ENCODE results near the gene RPN2.

Gene RPN2

DNA sequence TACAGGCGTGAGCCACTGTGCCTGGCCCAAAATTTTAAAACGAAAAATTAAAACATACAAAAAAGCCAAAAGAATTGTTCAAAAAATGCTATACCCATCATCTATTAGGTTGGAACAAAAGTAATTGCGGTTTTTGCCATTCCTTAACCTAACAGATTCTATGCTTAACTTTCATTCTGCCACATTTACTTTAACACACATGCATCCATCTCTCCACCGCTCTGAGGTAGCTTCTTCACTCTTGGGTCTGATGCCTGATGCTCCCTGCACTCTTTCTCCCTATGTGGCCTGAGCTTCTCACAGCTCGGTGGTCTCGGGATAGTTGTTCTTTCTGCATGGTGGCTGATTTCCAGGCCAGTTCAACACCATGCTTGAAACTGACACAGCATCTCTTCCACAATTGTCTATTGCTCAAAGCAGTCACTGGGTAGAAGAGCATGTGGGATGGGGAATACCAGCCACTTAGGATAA, 105.6 kb downstream of the RPN2 start:
- no peak overlapping the region for H3K18ac ChIP-seq (ENCODE audit: low read depth in 1 of 2, low read length in 2 of 2)
- H4K8ac ChIP-seq (ENCODE audit: low read length) = no peak overlapping the region
- H2BK15ac ChIP-seq (ENCODE audit: low read depth, poor library complexity, severe bottlenecking) = no peak overlapping the region
- no peaks in the 10 kb centered on the region for H3K79me1 ChIP-seq (replicated peaks; ENCODE audit: low read length, poor library complexity, severe bottlenecking)
- no peak overlapping the region for H4K91ac ChIP-seq (ENCODE audit: low read length)
- no peaks in the 10 kb centered on the region for H3K36me3 ChIP-seq (ENCODE audit: control insufficient read depth in 1 of 2, insufficient read depth in 2 of 2, low read depth in 1 of 2, low read length in 2 of 2)
- peaks cover 4% of the 10 kb centered on the region in 2 experiments for H3K27me3 ChIP-seq (ENCODE audit: control insufficient read depth in 1 of 2, insufficient read depth in 1 of 2, low read length in 2 of 2)
- DNase-seq = no peak
- no peak overlapping the region for H3K14ac ChIP-seq (ENCODE audit: low read length in 2 of 2)
- H3K23ac ChIP-seq (ENCODE audit: low read length in 2 of 2) = no peak overlapping the region
- H2BK12ac ChIP-seq (ENCODE audit: low read length in 2 of 2) = no peak overlapping the region
- no peak overlapping the region for H2AK5ac ChIP-seq (ENCODE audit: low read length, severe bottlenecking)
- no peaks in the 10 kb centered on the region for H3K9me3 ChIP-seq (ENCODE audit: control insufficient read depth, low read length)
- no peak overlapping the region for H2AFZ ChIP-seq (ENCODE audit: low read depth, low read length)
- no peak overlapping the region for H2BK120ac ChIP-seq (ENCODE audit: low read depth, low read length)
- no peak overlapping the region for H3K27ac ChIP-seq (ENCODE audit: low read length, poor library complexity, severe bottlenecking)
- H2BK5ac ChIP-seq (ENCODE audit: low read depth, low read length, poor library complexity, severe bottlenecking) = no peak overlapping the region
- WGBS = 89% methylated on average over 6 of the region's 6 CpGs
- H3K4me2 ChIP-seq (ENCODE audit: low read length, poor library complexity, severe bottlenecking) = no peak overlapping the region
- peaks cover 2% of the 10 kb centered on the region for H3K4me1 ChIP-seq (ENCODE audit: control insufficient read depth, insufficient read depth, low read depth, low read length)
- no peak overlapping the region for H3K4ac ChIP-seq (ENCODE audit: low read depth in 1 of 2, low read length in 2 of 2)
- H3K4me3 ChIP-seq (ENCODE audit: insufficient read depth in 1 of 2, low read depth in 1 of 2, low read length in 2 of 2) = no peak overlapping the region
- H3K9ac ChIP-seq (ENCODE audit: low read length) = no peak overlapping the region

DNA sequence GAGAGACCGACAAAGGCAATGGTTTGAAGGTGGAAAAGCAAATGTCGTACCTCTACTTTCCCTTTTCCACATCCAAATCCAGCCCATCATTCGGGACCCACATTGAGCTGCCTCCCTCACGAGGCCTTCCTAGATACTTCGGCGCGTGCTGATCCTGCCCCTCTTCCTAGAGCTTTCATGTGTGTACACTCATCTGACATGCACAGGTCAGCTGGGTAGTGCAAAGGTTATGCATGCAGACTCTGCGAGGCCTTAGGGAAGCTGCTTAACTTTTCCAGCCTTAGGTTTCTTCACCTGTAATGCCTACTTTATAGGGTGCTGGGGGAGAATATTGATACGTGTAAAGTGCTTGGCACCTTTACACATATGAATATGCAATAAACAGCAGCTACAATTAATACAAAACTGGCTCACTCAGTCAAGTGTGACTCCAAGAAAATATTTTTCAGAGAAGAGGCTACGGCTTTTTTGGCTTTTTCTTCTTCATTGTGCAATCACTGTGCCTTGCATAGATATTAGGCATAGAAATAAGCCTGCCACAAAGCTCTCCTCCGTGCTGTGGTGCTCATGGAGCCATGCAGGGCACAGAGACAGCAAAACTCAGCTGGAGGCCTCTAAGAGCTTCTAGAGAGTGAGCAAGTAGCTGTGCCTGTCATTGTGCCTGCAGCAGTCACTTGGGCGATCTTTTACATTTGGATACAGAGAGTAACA, 106.7 kb downstream of the RPN2 start:
- Histone ChIP-seq H4K8ac (ENCODE audit: low read length) (no peak overlapping the region), H3K4me1 (ENCODE audit: control insufficient read depth, insufficient read depth, low read depth, low read length) (peaks cover 5% of the 10 kb centered on the region), H2BK120ac (ENCODE audit: low read depth, low read length) (no peak overlapping the region), H3K9ac (ENCODE audit: low read length) (no peak overlapping the region), H2BK12ac (ENCODE audit: low read length in 2 of 2) (no peak overlapping the region), H2BK5ac (ENCODE audit: low read depth, low read length, poor library complexity, severe bottlenecking) (no peak overlapping the region), H3K4me3 (ENCODE audit: insufficient read depth in 1 of 2, low read depth in 1 of 2, low read length in 2 of 2) (no peak overlapping the region), H3K27ac (ENCODE audit: low read length, poor library complexity, severe bottlenecking) (no peak overlapping the region), H2BK15ac (ENCODE audit: low read depth, poor library complexity, severe bottlenecking) (no peak overlapping the region), H3K18ac (ENCODE audit: low read depth in 1 of 2, low read length in 2 of 2) (no peak overlapping the region), H4K91ac (ENCODE audit: low read length) (no peak overlapping the region), H3K27me3 (ENCODE audit: control insufficient read depth in 1 of 2, insufficient read depth in 1 of 2, low read length in 2 of 2) (no peaks in the 10 kb centered on the region), H3K14ac (ENCODE audit: low read length in 2 of 2) (no peak overlapping the region), H3K4ac (ENCODE audit: low read depth in 1 of 2, low read length in 2 of 2) (no peak overlapping the region), H2AK5ac (ENCODE audit: low read length, severe bottlenecking) (no peak overlapping the region), H3K36me3 (ENCODE audit: control insufficient read depth in 1 of 2, insufficient read depth in 2 of 2, low read depth in 1 of 2, low read length in 2 of 2) (no peaks in the 10 kb centered on the region), H3K4me2 (ENCODE audit: low read length, poor library complexity, severe bottlenecking) (no peak overlapping the region), H2AFZ (ENCODE audit: low read depth, low read length) (no peak overlapping the region), H3K79me1 (replicated peaks; ENCODE audit: low read length, poor library complexity, severe bottlenecking) (no peaks in the 10 kb centered on the region), H3K9me3 (ENCODE audit: control insufficient read depth, low read length) (no peaks in the 10 kb centered on the region), H3K23ac (ENCODE audit: low read length in 2 of 2) (no peak overlapping the region)
- DNase-seq = no peak
- 88% methylated on average over 11 of the region's 12 CpGs for WGBS

DNA sequence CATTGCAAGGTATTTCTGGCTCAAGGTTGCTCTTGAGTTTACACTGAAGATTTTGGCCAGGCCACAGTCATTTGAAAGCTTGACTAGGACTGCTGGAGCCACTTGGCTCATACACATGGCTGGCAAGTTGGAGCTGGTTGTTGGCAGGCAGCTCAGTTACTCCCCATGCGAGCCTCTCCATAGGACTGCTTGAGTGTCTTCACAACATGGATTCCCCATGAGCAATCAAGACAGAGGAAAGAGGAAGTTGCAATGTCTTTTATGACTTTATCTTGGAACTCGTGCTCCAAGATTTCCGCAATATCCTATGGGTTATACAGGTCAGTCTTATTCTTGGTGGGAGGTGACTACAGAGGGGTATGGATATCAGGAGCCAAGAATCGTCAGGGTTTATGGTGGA, 109.0 kb downstream of the RPN2 start:
- peaks cover 4% of the 10 kb centered on the region for H3K79me1 ChIP-seq (replicated peaks; ENCODE audit: low read length, poor library complexity, severe bottlenecking)
- no peak overlapping the region for H3K14ac ChIP-seq (ENCODE audit: low read length in 2 of 2)
- H3K4me1 ChIP-seq (ENCODE audit: control insufficient read depth, insufficient read depth, low read depth, low read length) = peaks cover 5% of the 10 kb centered on the region
- H2AFZ ChIP-seq (ENCODE audit: low read depth, low read length) = no peak overlapping the region
- H4K91ac ChIP-seq (ENCODE audit: low read length) = no peak overlapping the region
- H4K8ac ChIP-seq (ENCODE audit: low read length) = no peak overlapping the region
- no peak for DNase-seq
- H2AK5ac ChIP-seq (ENCODE audit: low read length, severe bottlenecking) = no peak overlapping the region
- H2BK120ac ChIP-seq (ENCODE audit: low read depth, low read length) = no peak overlapping the region
- H3K4me3 ChIP-seq (ENCODE audit: insufficient read depth in 1 of 2, low read depth in 1 of 2, low read length in 2 of 2) = no peak overlapping the region
- H3K4ac ChIP-seq (ENCODE audit: low read depth in 1 of 2, low read length in 2 of 2) = no peak overlapping the region
- H2BK12ac ChIP-seq (ENCODE audit: low read length in 2 of 2) = no peak overlapping the region
- H3K23ac ChIP-seq (ENCODE audit: low read length in 2 of 2) = no peak overlapping the region
- no peaks in the 10 kb centered on the region for H3K9me3 ChIP-seq (ENCODE audit: control insufficient read depth, low read length)
- no peak overlapping the region for H2BK5ac ChIP-seq (ENCODE audit: low read depth, low read length, poor library complexity, severe bottlenecking)
- H3K9ac ChIP-seq (ENCODE audit: low read length) = no peak overlapping the region
- no peak overlapping the region for H3K4me2 ChIP-seq (ENCODE audit: low read length, poor library complexity, severe bottlenecking)
- peaks cover 4 to 7% of the 10 kb centered on the region in 2 experiments for H3K36me3 ChIP-seq (ENCODE audit: control insufficient read depth in 1 of 2, insufficient read depth in 2 of 2, low read depth in 1 of 2, low read length in 2 of 2)
- no peak overlapping the region for H3K18ac ChIP-seq (ENCODE audit: low read depth in 1 of 2, low read length in 2 of 2)
- H2BK15ac ChIP-seq (ENCODE audit: low read depth, poor library complexity, severe bottlenecking) = no peak overlapping the region
- H3K27me3 ChIP-seq (ENCODE audit: control insufficient read depth in 1 of 2, insufficient read depth in 1 of 2, low read length in 2 of 2) = no peaks in the 10 kb centered on the region
- whole genome bisulfite sequencing = 93% methylated on average over 4 of the region's 4 CpGs
- no peak overlapping the region for H3K27ac ChIP-seq (ENCODE audit: low read length, poor library complexity, severe bottlenecking)

DNA sequence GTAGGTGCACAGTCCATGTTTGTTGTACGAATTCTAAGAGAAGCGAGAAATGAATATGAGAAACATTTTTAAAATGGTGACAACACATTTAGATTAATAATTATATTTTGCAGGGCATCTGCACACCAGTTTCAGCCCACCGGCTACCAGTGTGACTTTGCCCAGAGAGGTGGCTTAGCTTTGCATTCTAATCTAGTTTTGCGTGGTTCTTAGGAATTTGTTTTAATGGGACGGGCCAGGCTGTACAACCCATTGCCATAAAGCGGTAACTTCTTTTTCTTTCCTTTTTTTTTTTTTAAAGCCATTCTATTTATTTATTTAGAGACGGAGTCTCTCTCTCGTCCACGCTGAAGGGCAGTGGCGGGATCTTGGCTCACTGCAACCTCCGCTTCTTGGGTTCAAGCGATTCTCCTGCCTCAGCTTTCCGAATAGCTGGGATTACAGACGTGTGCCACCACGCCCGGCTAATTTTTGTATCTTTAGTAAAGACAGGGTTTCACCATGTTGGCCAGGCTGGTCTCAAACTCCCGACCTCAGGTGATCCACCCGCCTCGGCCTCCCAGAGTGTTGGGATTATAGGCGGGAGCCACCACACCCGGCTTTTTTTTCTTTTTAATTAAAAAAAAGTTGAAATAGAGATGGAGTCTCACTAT, 111.2 kb downstream of the RPN2 start:
- H4K91ac ChIP-seq (ENCODE audit: low read length) = peak overlapping the region; percentile 88
- peak overlapping the region; percentile 70 for H3K27ac ChIP-seq (ENCODE audit: low read length, poor library complexity, severe bottlenecking)
- H3K9me3 ChIP-seq (ENCODE audit: control insufficient read depth, low read length) = no peaks in the 10 kb centered on the region
- no peak overlapping the region for H3K14ac ChIP-seq (ENCODE audit: low read length in 2 of 2)
- peak overlapping the region; percentile 95 for H3K18ac ChIP-seq (ENCODE audit: low read depth in 1 of 2, low read length in 2 of 2)
- peak overlapping the region; percentile 74 for H2AK5ac ChIP-seq (ENCODE audit: low read length, severe bottlenecking)
- H3K4ac ChIP-seq (ENCODE audit: low read depth in 1 of 2, low read length in 2 of 2) = peak overlapping the region in 1 of 2 experiments; percentile 97
- H3K4me1 ChIP-seq (ENCODE audit: control insufficient read depth, insufficient read depth, low read depth, low read length) = peaks cover 11% of the 10 kb centered on the region
- H2AFZ ChIP-seq (ENCODE audit: low read depth, low read length) = no peak overlapping the region
- no peak overlapping the region for H2BK15ac ChIP-seq (ENCODE audit: low read depth, poor library complexity, severe bottlenecking)
- peak overlapping the region; percentile 96 for H3K4me3 ChIP-seq (ENCODE audit: insufficient read depth in 1 of 2, low read depth in 1 of 2, low read length in 2 of 2)
- no peak for DNase-seq
- H3K27me3 ChIP-seq (ENCODE audit: control insufficient read depth in 1 of 2, insufficient read depth in 1 of 2, low read length in 2 of 2) = no peaks in the 10 kb centered on the region
- 84% methylated on average over 18 of the region's 21 CpGs for WGBS
- H2BK120ac ChIP-seq (ENCODE audit: low read depth, low read length) = no peak overlapping the region
- H2BK12ac ChIP-seq (ENCODE audit: low read length in 2 of 2) = no peak overlapping the region
- no peak overlapping the region for H2BK5ac ChIP-seq (ENCODE audit: low read depth, low read length, poor library complexity, severe bottlenecking)
- H3K36me3 ChIP-seq (ENCODE audit: control insufficient read depth in 1 of 2, insufficient read depth in 2 of 2, low read depth in 1 of 2, low read length in 2 of 2) = peaks cover 4 to 8% of the 10 kb centered on the region in 2 experiments
- H3K4me2 ChIP-seq (ENCODE audit: low read length, poor library complexity, severe bottlenecking) = peak overlapping the region; percentile 68
- no peak overlapping the region for H3K23ac ChIP-seq (ENCODE audit: low read length in 2 of 2)
- peak overlapping the region; percentile 98 for H3K9ac ChIP-seq (ENCODE audit: low read length)
- peaks cover 4% of the 10 kb centered on the region for H3K79me1 ChIP-seq (replicated peaks; ENCODE audit: low read length, poor library complexity, severe bottlenecking)
- H4K8ac ChIP-seq (ENCODE audit: low read length) = peak overlapping the region; percentile 95
